HEK293T (cell line): ENCODE measurements around the gene PCDH10.

Source experiments
- ARNT ChIP-seq: fragments of 450-650 bp; IDR thresholded peaks from 2 replicates; pipeline ENCODE4 v1.6.1; 2017; ENCODE audit warnings: mild to moderate bottlenecking
- BHLHE40 ChIP-seq: fragments of 450-650 bp; IDR thresholded peaks from 2 replicates; pipeline ENCODE4 v1.6.1; 2016; ENCODE audit warnings: mild to moderate bottlenecking, moderate library complexity, borderline replicate concordance
- CTBP1 ChIP-seq: fragments of 450-650 bp; IDR thresholded peaks from 2 replicates; pipeline ENCODE4 v1.6.1; 2016; ENCODE audit warnings: borderline replicate concordance
- ELF4 ChIP-seq: fragments of 450-650 bp; IDR thresholded peaks from 2 replicates; pipeline ENCODE4 v1.6.1; 2017; ENCODE audit warnings: antibody characterized with exemption
- FOXA1 ChIP-seq: fragments of 450-650 bp; IDR thresholded peaks from 2 replicates; pipeline ENCODE4 v1.6.1; 2016; ENCODE audit warnings: mild to moderate bottlenecking
- FOXK2 ChIP-seq: fragments of 450-650 bp; IDR thresholded peaks from 2 replicates; pipeline ENCODE4 v1.6.1; 2016; ENCODE audit warnings: mild to moderate bottlenecking
- HDGF ChIP-seq: fragments of 450-650 bp; IDR thresholded peaks from 2 replicates; pipeline ENCODE4 v1.6.1; 2017; ENCODE audit warnings: antibody characterized with exemption, borderline replicate concordance
- L3MBTL2 ChIP-seq: fragments of 450-650 bp; conservative IDR thresholded peaks from 2 replicates; pipeline ENCODE4 v1.6.1; 2016; ENCODE audit warnings: mild to moderate bottlenecking
- SUZ12 ChIP-seq: fragments of 450-650 bp; IDR thresholded peaks from 2 replicates; pipeline ENCODE4 v1.6.1; 2016; ENCODE audit warnings: mild to moderate bottlenecking
- TARDBP ChIP-seq: fragments of 450-650 bp; IDR thresholded peaks from 2 replicates; pipeline ENCODE4 v1.6.1; 2016
- ZNF384 ChIP-seq: fragments of 450-650 bp; IDR thresholded peaks from 2 replicates; pipeline ENCODE4 v1.6.1; 2016

DNA sequence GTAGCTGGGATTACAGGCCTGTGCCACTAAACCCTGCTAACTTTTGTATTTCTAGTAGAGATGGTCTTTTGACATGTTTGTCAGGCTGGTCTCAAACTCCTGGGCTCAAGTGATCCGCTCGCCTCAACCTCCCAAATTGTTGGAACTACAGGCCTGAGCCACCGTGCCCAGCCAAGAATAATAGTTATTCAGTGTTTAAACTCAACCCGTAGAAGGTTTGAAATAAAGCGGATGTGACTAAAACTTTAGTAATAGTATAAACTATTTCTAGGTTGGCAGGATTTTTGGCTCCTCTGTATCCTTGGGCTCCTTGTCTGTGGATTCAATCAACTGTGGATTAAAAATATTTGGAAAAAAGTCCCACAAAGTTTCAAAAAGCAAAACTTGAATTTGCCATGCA lies 37.8 kb downstream of the PCDH10 start:
- TF ChIP-seq HDGF (no peak), ZNF384 (no peak), BHLHE40 (no peak), TARDBP (no peak), ARNT (no peak), FOXA1 (no peak), ELF4 (no peak), CTBP1 (no peak), L3MBTL2 (no peak), SUZ12 (no peak), FOXK2 (no peak)
